ENCODE measurements around the gene C21orf58. TPM values are rescaled to one million over a fixed set of nuclear protein-coding genes. Genes with fewer than 3 reads are reported as not detected.

Gene C21orf58
- total and polyA plus RNA-seq, 2 experiments from 2014 or later: 17.7 to 23.9 TPM

DNA sequence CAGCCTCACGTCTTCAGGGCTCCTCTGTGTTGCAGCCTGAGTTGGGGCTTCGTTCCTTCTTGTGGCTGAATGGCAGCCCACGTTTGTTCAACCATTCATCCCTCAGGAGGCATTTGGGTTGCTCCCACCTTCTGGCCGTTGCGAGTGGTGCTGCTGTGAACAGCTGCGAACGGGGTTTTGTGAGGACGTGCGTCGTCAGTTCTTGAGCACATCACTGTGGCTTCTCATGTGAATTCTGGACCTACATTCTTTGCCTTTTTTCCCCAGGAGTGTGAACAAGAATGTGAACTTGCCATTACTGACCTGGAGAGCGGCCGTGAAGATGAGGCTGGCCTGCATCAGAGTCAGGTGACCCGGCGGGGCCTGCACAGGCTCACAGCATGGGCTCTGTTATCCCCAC, 22.2 kb upstream of the C21orf58 start:
- Histone ChIP-seq H3K27me3 (ENCODE audit: insufficient read depth) (no peaks in the 10 kb centered on the region), H3K27ac (ENCODE audit: low read depth) (no peak overlapping the region), H3K9me2 (ENCODE audit: insufficient read depth) (no peaks in the 10 kb centered on the region), H3K4me3 (no peak overlapping the region), H4K20me1 (replicated peaks; ENCODE audit: insufficient read depth) (peaks cover 6% of the 10 kb centered on the region), H3K79me2 (replicated peaks; ENCODE audit: insufficient read depth) (peaks cover 35% of the 10 kb centered on the region), H3K36me3 (ENCODE audit: insufficient read depth) (peaks cover 18% of the 10 kb centered on the region), H3F3A (replicated peaks; ENCODE audit: low read depth) (no peaks in the 10 kb centered on the region), H3K4me1 (ENCODE audit: insufficient read depth) (no peaks in the 10 kb centered on the region), H3K4me2 (no peak overlapping the region), H2AFZ (no peak overlapping the region)
- ATAC-seq: no peak
- no peak overlapping the region for H3K4me3 Mint-ChIP-seq
- no peak overlapping the region for H3K27ac Mint-ChIP-seq
- H3K9me3 Mint-ChIP-seq: no peaks in the 10 kb centered on the region
- TF ChIP-seq, protein P1, sequence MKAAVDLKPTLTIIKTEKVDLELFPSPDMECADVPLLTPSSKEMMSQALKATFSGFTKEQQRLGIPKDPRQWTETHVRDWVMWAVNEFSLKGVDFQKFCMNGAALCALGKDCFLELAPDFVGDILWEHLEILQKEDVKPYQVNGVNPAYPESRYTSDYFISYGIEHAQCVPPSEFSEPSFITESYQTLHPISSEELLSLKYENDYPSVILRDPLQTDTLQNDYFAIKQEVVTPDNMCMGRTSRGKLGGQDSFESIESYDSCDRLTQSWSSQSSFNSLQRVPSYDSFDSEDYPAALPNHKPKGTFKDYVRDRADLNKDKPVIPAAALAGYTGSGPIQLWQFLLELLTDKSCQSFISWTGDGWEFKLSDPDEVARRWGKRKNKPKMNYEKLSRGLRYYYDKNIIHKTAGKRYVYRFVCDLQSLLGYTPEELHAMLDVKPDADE (IDR thresholded peaks at IDR 0.05): no peak
- TF ChIP-seq REST (IDR thresholded peaks at IDR 0.05; ENCODE audit: unreplicated experiment): no peak
- no peak for TF ChIP-seq JUNB (IDR thresholded peaks at IDR 0.05; ENCODE audit: unreplicated experiment)
- no peak for TF ChIP-seq POLR2AphosphoS5 (IDR thresholded peaks at IDR 0.05; ENCODE audit: low read depth)
- no peak for TF ChIP-seq CREB1 (CRISPR knock-in tag; IDR thresholded peaks at IDR 0.05; ENCODE audit: low read depth)
- no peak for TF ChIP-seq EZH2 (IDR thresholded peaks at IDR 0.05; ENCODE audit: low read depth, unreplicated experiment)
- TF ChIP-seq EZH2phosphoT487 (IDR thresholded peaks at IDR 0.05; ENCODE audit: unreplicated experiment): no peak
- TF ChIP-seq ZNF331 (CRISPR knock-in tag; IDR thresholded peaks at IDR 0.05; ENCODE audit: low read depth): no peak
- TF ChIP-seq, protein P2, sequence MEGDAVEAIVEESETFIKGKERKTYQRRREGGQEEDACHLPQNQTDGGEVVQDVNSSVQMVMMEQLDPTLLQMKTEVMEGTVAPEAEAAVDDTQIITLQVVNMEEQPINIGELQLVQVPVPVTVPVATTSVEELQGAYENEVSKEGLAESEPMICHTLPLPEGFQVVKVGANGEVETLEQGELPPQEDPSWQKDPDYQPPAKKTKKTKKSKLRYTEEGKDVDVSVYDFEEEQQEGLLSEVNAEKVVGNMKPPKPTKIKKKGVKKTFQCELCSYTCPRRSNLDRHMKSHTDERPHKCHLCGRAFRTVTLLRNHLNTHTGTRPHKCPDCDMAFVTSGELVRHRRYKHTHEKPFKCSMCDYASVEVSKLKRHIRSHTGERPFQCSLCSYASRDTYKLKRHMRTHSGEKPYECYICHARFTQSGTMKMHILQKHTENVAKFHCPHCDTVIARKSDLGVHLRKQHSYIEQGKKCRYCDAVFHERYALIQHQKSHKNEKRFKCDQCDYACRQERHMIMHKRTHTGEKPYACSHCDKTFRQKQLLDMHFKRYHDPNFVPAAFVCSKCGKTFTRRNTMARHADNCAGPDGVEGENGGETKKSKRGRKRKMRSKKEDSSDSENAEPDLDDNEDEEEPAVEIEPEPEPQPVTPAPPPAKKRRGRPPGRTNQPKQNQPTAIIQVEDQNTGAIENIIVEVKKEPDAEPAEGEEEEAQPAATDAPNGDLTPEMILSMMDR (conservative IDR thresholded peaks at IDR 0.05; ENCODE audit: low read depth in 2 of 2): no peak
- no peak for TF ChIP-seq STAT1 (IDR thresholded peaks at IDR 0.05; ENCODE audit: unreplicated experiment)
- no peak for TF ChIP-seq ZNF114 (CRISPR knock-in tag; IDR thresholded peaks at IDR 0.05)
- no peak for TF ChIP-seq ZNF462 (CRISPR knock-in tag; IDR thresholded peaks at IDR 0.05)
- no peak for TF ChIP-seq NANOG (IDR thresholded peaks at IDR 0.05; ENCODE audit: borderline replicate concordance)
- peaks cover 53% of the 10 kb centered on the region for H3K36me3 Mint-ChIP-seq (ENCODE audit: low read depth)
- no peaks in the 10 kb centered on the region for H3K4me1 Mint-ChIP-seq
- H3K27me3 Mint-ChIP-seq (ENCODE audit: insufficient read depth, low read depth, poor library complexity): peaks cover 4% of the 10 kb centered on the region
- no peak for DNase-seq (ENCODE audit: low spot score)

All from GM23338 (cell line).